ENCODE results near the gene ZNF445. TPM values are rescaled to one million over a fixed set of nuclear protein-coding genes. Genes with fewer than 3 reads are reported as not detected.

ZNF445 gene
- total and polyA plus RNA-seq, 2 of the 8 experiments (the other 6 are each of a cell fraction or from before 2014, with no cell fraction given) = 3.3 to 26.3 TPM

GRCh38 chr3:44525060-44525459 is 47.6 kb upstream of the ZNF445 start:
- no peak for FAIRE-seq
- no peak for DNase-seq (ENCODE audit: low read depth in 1 of 2, low spot score in 2 of 2)
- Histone ChIP-seq H3K9me3 (ENCODE audit: insufficient read depth in 2 of 2, low read depth in 1 of 2, low read length in 1 of 2) (no peaks in the 10 kb centered on the region), H2BK5ac (ENCODE audit: low read depth, low read length) (no peak overlapping the region), H3K14ac (ENCODE audit: insufficient read length) (no peak overlapping the region), H2BK120ac (replicated peaks; ENCODE audit: low read depth, low read length) (no peak overlapping the region), H2BK20ac (ENCODE audit: low read length) (no peak overlapping the region), H3K23ac (ENCODE audit: insufficient read length) (no peak overlapping the region), H3K56ac (replicated peaks; ENCODE audit: insufficient read length, low read depth, low read length) (no peak overlapping the region), H2AFZ (ENCODE audit: low read length) (no peak overlapping the region; the same call in 1 of the 2 replicates), H4K20me1 (replicated peaks in 1 of 2; ENCODE audit: control insufficient read depth in 1 of 2, insufficient read depth in 2 of 2, low read length in 2 of 2) (no peaks in the 10 kb centered on the region), H4K8ac (ENCODE audit: extremely low read depth, insufficient read depth, low read length) (no peak overlapping the region), H3K36me3 (ENCODE audit: control insufficient read depth in 2 of 4, insufficient read depth in 4 of 4, low read length in 3 of 4) (no peaks in the 10 kb centered on the region), H3K27ac (ENCODE audit: low read depth, low read length) (no peak overlapping the region), H4K91ac (replicated peaks; ENCODE audit: insufficient read length, low read length) (no peak overlapping the region), H3K4me1 (replicated peaks in 1 of 4; ENCODE audit: control insufficient read depth in 3 of 4, insufficient read depth in 4 of 4, low read length in 3 of 4) (peaks cover 0 to 6% (median 0%) of the 10 kb centered on the region in 4 experiments; a peak in 1 of 7 replicates), H2AK5ac (ENCODE audit: low read depth, low read length) (no peak overlapping the region), H2BK15ac (ENCODE audit: low read length) (no peak overlapping the region), H3K79me2 (ENCODE audit: control insufficient read depth in 1 of 2, insufficient read depth in 2 of 2, low read length in 2 of 2) (no peaks in the 10 kb centered on the region), H3K9ac (replicated peaks in 1 of 4; ENCODE audit: extremely low read depth in 1 of 4, low read depth in 3 of 4, low read length in 3 of 4) (no peak overlapping the region), H3K18ac (ENCODE audit: extremely low read depth, low read length) (no peak overlapping the region), H3K4ac (replicated peaks; ENCODE audit: insufficient read length, low read depth, low read length) (no peak overlapping the region), H3K4me2 (ENCODE audit: insufficient read depth in 1 of 2, low read depth in 2 of 2, low read length in 2 of 2) (no peak overlapping the region), H3K4me3 (ENCODE audit: extremely low read depth in 1 of 4, insufficient read depth in 2 of 4, low read depth in 3 of 4, low read length in 4 of 4) (no peak overlapping the region), H3K23me2 (ENCODE audit: low read depth, low read length) (no peaks in the 10 kb centered on the region), H3K79me1 (ENCODE audit: low read depth, low read length) (no peaks in the 10 kb centered on the region), H3K27me3 (replicated peaks in 1 of 4; ENCODE audit: control insufficient read depth in 3 of 4, extremely low read depth in 1 of 4, insufficient read depth in 3 of 4, low read length in 3 of 4) (peaks cover 0 to 2% (median 0%) of the 10 kb centered on the region in 4 experiments; a peak in 1 of 7 replicates), H4K5ac (ENCODE audit: insufficient read length, low read depth, low read length) (no peak overlapping the region), H2BK12ac (ENCODE audit: low read depth, low read length) (no peak overlapping the region)
- 89% methylated on average over 5 of the region's 5 CpGs; no CpG with 5 or more reads in 1 of the 2 experiments for WGBS, 2 experiments (ENCODE audit: extremely low coverage in 1 of 2, insufficient coverage in 1 of 2, insufficient read length in 1 of 2, insufficient replicate concordance in 2 of 2, low coverage in 1 of 2, low lambda C conversion rate in 2 of 2, missing lambda C conversion rate in 1 of 2)
- TF ChIP-seq CHD1 (IDR thresholded peaks at IDR 0.05; ENCODE audit: low read depth, low read length) (no peak), KDM5A (IDR thresholded peaks at IDR 0.05; ENCODE audit: low read length) (no peak), SIRT6 (IDR thresholded peaks at IDR 0.05; ENCODE audit: low read length) (no peak), SUZ12 (IDR thresholded peaks at IDR 0.05; ENCODE audit: low read length) (no peak), RNF2 (IDR thresholded peaks at IDR 0.05; ENCODE audit: borderline replicate concordance, low read depth, low read length, missing control alignments, poor library complexity, severe bottlenecking) (no peak), BCL11A (IDR thresholded peaks at IDR 0.05; ENCODE audit: low read depth in 2 of 2, low read length in 2 of 2) (no peak), SAP30 (IDR thresholded peaks at IDR 0.05; ENCODE audit: insufficient read depth, insufficient replicate concordance, low read length) (no peak), SIN3A (conservative IDR thresholded peaks at IDR 0.05 in 1 of 2, IDR thresholded peaks at IDR 0.05 in 1 of 2; ENCODE audit: low read depth in 1 of 2, low read length in 2 of 2) (no peak), CEBPB (IDR thresholded peaks at IDR 0.05; ENCODE audit: low read depth, low read length) (no peak), GABPA (IDR thresholded peaks at IDR 0.05; ENCODE audit: borderline replicate concordance, insufficient read depth, low read length) (no peak)
- TF ChIP-seq, protein P1, sequence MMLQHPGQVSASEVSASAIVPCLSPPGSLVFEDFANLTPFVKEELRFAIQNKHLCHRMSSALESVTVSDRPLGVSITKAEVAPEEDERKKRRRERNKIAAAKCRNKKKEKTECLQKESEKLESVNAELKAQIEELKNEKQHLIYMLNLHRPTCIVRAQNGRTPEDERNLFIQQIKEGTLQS (IDR thresholded peaks at IDR 0.05; ENCODE audit: insufficient read depth, low read depth, low read length) = no peak
- CTCF ChIA-PET (ENCODE audit: partially characterized antibody) = no interaction called here
- POLR2A ChIA-PET (ENCODE audit: partially characterized antibody) = interaction anchor here (1.1 kb wide), 1 partner anchor 11 kb away, joined by 3 read pairs; no protein-coding TSS in a partner anchor
